Measurements from ENCODE around the gene FAM174C.

FAM174C gene

DNA sequence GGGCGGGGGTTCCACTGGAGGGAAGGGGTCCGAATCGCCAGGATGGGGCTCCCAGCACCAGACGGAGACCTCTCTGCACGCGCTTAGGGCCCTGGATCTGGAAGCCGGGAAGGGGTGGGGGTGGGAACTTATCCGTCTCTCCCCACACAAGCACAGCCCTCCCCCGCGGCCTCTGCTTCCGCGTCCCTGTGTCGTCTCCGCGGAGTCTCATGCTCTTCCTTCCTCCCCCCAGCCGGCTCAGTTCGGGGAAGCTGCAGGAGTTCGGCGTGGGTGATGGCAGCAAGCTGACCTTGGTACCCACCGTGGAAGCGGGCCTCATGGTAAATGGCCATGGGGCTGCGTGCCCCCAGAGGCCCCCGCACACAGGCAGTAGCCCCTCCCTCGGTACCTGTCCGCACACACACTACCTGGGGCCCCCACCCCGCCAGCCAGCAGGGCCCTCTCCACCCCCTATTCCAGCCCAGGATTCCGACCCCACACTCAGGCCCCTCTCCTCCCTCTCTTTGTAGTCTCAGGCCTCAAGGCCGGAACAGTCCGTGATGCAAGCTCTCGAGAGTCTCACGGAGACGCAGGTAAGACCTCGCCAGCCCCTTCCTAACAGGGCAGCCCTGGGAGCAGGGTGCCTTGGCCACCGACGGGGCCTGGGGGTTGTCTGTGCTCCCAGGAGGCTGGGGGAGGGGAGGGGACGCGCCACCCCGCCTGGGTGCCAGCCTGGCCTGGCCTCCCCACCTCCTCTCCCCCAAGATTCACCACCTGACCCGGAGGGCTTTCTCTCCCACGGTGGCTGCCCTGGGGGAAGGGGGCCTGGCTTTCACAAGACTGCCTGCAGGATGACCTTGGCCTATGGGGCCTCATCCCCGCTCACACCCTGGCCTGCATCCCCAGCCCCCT, 23.8 kb upstream of the FAM174C start:
- peak in 1 of 2 experiments; percentile 47 for DNase-seq

DNA sequence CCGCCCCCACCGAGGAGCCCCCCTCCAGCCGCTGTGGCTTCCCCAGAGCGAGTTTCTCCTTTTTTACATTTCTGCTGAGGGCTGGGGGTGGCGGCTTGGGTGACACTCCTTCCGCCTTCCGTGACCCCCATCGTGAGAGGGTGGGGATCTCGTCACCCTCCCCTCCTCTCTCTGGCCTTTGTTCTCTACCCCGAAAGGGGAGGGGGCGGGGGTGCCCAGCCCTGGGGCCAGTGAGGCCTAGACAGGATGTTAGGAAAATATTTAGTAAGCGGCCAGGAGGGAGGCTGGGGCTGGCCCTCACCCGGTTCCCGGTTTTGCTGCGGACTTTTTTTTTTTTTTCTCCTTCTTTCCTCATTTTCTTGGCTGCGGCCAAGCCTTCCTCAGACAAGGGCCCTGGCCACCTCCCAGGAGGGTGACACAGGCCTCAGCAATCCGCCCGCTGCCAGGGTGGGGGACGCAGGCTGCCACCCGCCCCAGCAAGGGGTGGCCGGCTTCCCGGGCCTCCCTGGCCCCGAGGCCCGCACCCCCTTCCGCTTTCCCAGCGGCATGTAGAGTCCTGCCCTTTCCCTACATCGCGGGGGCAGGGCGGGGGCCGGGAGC, 23.0 kb upstream of the FAM174C start:
- DNase-seq = peak in 1 of 2 experiments; percentile 67

DNA sequence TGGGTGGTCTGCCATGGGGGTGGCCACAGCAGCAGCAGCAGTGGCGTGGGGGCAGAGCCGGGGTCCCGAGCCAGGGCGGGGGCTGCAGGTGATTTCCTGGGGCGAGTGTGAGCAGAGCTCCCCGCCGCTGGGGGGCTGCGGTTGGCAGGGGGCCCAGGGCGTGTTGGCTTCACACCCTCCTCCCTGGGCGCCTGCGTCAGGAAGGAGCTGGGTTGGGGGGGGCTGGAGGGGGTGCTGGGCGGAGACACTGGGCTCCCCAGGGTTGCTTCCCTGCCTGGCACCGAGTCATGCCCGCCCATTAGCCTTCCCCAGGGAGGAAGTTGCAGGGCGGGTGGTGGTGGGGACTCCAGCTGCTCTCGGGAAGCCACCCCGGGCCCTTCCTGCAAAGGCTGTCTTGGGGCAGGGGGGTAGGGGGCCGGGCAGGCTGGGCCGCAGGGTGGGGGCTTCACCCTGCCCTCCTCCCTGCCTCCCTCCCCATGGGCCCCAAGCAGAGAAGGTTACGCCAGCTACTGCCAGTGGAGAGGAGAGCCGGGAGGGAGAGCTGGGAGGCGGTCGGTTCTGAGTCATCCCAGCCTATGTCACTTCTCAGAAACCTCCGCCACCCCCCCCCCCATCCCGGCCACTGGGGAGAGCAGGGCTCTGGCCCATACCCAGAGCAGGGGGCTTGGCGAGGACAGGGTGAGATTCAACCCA, 22.4 kb upstream of the FAM174C start:
- peak; percentile 76 to 88 for DNase-seq

DNA sequence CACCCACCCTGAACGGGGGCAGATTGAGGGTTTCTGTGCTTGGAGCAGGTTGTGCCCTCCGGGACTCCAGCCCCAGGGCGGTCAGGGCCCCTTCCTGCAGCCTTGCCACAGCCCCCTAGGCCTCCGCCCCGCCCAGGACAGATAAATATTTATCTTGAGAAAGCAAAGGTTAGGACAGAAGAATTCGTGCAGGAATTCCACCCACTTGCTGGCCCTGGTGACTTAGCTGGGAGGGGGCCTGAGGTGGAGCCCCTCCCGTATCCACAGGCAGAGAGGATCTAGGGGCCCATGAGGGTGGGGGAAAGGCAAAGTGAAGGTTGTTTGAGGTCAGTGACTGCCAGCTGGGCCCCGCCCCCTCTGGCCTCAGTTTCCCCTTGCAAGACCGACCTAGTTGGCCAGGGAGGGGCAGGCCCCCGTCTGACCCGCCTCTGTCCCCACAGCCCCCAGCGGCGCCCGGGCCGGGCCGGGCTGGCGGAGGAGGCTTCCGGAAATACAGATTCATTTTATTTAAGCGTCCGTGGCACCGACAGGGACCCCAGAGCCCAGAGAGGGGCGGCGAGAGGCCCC, 21.7 kb upstream of the FAM174C start:
- peak in 1 of 2 experiments; percentile 59 for DNase-seq

DNA sequence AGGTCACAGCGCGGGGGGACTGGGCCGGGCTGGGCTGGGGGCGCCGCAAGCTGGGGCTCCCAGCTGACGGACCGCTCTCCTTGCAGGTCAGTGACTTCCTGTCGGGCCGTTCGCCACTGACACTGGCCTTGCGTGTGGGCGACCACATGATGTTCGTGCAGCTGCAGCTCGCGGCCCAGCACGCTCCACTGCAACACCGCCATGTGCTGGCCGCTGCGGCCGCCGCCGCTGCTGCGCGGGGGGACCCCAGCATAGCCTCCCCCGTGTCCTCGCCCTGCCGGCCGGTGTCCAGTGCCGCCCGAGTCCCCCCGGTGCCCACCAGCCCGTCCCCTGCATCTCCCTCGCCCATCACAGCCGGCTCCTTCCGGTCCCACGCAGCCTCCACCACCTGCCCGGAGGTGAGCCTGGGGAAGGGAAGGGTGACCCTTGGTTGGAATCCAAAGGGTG, 21.2 kb upstream of the FAM174C start:
- no peak for DNase-seq

DNA sequence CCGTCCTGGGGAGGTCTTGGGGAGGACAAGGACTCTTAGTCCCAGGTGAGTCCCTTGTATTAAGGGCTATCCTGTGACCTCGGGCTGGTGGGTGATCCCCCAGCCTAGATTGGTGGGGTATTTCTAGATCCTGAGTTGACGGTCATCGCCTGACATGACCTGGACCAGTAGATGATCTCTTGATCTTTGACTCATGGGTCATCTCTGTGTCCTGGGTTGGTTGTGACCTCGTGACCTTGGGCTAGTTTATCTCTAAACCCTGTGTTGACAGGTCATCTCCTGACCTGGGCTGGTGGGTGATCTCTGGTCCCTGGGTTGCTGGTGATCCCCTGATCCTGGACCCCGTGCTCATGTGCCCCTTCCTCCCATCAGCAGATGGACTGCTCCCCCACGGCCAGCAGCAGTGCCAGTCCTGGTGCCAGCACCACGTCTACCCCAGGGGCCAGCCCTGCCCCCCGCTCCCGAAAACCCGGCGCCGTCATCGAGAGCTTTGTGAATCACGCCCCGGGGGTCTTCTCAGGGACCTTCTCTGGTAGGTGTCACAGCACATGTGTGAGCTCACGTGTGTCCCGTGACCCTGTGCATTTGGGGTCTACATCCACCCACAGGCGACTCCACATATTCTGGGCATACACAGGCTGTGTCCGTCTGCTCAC, 20.7 kb upstream of the FAM174C start:
- DNase-seq = no peak

DNA sequence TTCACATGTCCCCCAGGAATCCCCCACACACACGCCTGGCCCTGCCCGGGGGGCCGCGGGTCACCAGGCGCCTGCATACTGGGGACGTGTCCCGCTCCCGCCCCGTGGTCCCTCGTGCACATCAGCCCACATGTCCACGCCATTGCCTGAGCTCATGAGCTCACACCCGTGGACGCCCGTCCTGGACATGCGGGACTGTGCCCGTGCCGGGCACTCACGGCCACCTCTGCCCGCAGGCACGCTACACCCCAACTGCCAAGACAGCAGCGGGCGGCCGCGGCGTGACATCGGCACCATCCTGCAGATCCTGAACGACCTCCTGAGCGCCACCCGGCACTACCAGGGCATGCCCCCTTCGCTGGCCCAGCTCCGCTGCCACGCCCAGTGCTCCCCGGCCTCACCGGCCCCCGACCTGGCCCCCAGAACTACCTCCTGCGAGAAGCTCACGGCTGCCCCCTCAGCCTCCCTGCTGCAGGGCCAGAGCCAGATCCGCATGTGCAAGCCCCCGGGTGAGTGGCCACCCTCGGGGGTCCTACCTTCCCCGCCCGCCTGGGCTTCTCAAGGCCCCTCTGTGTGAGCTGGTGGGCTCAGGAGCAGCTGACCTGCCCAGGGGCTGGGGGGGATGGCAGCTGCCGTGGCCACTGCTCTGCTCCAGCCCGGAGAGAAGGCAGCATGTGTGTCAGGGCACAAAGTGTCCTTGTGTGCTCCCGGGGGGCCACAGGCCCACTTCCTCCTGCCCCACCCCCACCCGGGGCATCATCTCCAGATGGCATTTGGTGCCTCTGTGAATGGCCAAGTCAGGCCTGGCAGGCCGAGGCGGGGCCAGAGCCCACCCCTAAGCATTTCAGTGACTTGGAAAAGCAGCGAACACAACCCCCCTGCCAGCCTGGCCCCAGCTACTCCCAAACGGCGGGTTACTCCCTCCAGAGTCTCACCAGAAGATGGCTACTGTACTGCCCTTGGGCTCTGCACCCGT, 19.9 kb upstream of the FAM174C start:
- no peak for DNase-seq

DNA sequence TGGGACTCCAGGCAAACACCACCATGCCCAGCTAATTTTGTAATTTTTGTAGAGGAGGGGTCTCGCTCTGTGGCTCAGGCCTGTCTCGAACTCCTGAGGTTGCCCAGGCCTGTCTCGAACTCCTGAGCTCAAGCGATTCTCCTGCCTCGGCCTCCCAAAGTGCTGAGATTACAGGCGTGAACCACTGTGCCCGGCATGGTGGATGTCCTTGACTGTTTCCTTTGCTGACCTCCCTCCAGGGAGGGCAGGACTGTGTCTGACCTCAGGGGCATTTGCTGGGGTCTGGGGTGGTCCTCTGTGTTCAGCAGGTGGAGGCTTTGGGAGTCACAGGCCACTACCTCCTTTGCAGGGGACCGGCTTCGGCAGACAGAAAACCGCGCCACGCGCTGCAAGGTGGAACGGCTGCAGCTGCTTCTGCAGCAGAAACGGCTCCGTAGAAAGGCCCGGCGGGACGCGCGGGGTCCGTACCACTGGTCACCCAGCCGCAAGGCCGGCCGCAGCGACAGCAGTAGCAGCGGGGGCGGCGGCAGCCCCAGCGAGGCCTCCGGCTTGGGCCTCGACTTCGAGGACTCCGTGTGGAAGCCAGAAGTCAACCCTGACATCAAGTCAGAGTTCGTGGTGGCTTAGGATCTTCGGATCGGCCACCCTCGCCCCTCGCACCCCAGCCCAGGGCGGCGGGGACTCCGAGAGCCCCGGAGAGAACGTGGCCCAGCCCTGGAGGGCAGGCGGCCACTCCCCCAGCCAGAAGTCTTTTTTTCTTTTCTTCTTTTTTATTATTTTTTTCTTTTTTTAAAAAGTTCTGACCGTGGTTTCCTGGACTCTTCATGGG, 18.5 kb upstream of the FAM174C start:
- DNase-seq = no peak

DNA sequence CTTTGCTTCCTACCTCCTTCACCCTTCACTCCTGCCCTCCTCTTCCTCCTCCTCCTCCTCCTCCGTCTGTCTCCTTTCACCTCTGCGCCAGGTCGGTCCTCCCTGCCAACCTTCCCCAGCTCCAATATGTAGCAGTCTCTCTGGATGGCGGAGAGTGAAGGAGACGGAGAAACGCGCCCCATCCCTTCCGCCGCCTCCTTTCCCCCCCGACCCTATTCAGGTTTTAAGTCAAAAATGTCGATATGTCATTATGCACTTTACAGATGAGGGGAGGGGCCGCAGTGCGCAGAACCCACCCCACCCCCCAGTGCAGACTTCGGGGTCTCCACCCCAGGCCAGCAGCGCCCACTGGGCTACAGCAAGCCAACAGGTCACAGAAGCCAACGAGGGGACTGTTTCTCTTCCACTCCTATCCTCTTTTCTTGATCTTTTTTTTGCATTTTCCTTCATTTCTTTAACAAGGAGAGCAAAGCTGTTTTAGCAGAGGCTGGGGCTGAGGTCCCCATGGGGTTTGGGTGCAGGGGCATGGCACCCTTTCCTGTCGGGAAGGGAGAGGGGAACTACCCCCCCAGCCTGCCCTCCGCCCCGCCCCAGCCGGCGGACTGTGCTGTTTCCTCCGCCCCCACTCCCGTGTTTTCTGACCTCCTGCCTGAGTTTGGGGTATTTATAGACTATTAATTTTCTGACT, 17.7 kb upstream of the FAM174C start:
- no peak for DNase-seq

DNA sequence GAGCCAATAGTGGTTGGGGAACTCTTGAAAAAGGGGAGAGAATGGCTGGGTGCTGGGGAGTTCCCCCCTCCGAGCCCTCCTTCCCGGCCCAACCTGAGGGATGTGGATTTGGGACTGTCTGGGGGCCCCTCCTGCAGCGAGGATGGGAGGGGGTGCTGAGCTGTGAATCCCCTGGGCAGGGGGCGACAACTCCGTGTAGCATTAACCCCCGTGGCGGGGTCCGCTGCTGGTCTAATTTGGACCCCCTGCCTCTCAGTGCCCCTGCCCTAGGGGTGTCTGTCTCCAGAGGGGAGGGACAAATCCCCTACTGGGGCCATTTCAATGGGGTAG, 17.2 kb upstream of the FAM174C start:
- DNase-seq = no peak

DNA sequence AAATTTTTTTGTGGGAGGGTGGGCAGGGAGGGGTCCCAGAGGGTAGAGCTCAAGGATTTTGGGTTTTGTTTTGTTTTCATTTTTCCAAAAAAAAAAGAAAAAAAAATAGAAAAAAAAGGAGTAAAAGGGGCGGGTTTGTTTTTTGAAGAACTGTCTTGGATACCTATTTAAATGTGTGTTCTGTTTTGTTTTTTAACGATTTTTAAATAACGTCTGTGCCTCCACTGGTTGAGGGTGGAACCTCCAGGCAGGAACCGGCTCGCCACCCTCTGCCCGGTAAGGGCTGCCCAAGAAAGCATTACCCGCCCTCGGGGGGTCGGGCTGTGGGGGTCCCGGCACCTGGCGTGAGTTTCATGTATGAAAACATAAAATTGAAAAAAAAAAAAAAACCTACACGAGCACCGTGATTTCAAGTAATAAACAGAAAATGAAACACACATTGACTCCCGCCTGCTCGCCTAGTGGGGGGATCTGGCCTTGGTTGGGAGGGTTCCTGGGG, 16.6 kb upstream of the FAM174C start:
- DNase-seq = peak in 1 of 2 experiments; percentile 56

DNA sequence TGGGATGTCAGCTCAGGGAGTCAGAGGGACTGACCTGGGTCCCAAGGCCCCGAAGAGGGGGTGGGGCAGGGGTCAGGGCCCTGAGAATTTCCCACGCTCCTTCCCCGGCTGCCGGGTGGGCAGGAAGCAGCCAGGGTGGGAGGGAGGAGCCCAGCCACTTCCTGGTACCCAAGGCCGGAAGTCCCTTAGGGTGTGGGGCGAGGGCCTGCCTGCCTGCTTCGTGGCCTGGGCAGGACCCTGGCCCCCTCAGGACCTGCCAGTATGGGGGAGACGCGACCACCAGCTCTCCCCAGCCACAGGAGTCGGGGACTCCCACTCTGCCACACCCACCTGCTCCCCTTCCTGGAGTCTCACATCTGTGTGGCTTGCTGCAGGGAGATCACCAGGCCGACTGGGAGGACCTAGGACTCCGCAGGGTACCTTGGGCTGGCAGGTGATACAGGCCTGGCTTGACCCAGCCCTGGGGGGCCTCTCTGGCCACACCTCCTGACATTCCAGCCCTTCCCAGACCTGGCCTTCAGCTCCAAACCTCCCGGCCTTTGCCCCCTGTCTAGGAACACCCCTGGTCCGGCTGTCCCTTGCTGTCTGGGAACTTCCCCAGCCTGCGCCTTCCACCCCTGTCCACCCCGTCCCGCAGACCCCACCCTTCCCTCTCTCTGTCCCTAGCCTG, 16.0 kb upstream of the FAM174C start:
- peak; percentile 61 to 79 for DNase-seq

DNA sequence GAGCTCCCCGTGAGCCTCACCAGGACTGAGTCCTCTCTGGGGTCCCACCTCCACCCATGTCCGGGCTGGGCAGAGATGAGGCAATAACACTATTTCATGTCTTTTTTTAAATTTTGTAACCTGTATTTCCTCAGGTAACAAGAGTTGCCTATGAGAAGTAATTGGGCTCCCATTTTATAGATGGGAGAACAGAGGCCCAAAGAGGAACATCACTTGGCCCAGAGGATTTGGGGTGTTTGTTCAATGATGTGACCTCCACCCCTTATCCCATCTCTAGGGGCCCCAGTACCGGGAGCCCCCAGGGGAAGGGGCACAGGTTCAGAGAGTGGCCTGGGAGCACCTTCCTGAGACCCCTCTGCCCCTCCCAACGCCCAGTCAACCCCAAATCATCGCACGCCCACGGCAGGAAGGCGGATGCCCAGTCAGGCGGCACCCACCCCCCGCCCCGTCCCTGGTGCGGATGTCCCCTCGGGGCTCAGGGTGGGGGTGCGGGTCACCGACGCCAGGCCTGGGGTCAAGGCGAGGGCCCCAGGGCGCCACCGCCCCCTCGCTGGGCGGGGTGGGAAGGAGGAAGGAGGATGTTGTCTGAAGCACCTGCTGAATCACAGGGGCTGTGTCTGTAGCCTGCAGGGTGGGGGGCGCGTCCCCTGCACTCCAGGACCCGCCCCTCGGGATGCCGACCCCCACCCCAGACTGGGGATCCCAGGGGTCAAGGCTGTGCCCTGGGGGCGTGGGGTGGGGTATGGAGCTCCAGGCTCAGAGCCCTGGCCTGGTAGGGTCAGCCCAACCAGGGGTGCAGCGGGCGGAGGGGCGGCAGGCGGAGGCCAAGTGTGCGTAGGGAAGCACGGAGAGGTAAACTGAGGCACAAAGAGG, 15.2 kb upstream of the FAM174C start:
- peak in 1 of 2 experiments; percentile 56 for DNase-seq

DNA sequence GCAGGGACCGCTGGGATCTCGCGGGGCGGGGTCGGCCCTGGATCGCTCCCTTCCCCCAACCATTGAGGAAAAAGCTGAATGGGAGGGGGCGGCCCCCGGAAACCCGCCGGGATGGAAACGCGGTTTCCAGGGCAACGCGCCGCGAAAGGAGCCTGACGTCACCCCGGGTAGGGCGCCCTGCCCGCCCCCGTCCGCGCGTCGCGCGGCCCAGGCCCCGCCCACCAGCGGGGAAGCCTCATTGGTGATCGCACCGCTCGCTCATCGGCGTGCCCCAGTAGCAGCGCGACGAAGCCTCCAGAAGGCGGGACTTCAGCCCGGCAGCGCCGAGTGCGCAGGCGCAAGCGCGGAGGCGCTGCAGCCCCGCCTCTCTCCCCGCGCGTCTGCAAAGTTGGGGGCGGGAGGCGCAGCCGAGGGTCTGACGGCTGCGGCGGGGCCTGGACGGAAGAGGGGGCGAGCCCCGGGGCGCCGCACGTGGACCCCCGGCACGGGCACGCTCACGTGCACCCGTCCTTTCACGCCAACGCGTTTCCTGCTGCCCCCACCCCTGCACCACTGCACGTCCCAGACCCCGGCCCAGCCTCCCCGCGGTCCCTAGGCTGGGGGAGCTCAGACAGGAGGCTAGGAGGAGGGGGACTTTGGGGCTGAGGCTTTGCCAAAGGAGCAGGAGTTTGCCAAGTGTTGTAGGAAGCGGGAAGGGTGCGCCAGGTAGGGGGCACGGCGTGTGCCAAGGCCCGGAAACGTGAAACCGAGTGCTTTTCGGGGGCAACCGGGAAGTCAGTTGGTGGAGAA, 14.4 kb upstream of the FAM174C start:
- peak; percentile 78 to 89 for DNase-seq

DNA sequence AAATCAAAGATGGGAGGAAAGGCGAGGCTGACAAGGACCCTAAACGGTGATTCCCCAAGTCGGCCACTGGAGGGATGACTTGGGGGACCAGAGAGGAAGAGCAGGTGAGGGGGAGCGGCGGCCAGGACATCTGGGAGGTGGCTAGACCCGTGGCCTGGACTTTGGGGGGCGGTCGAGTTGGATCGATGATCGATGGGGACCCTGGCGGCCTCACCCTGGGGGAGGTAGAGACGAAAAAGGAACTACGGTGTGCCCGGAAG, 13.9 kb upstream of the FAM174C start:
- DNase-seq = no peak

DNA sequence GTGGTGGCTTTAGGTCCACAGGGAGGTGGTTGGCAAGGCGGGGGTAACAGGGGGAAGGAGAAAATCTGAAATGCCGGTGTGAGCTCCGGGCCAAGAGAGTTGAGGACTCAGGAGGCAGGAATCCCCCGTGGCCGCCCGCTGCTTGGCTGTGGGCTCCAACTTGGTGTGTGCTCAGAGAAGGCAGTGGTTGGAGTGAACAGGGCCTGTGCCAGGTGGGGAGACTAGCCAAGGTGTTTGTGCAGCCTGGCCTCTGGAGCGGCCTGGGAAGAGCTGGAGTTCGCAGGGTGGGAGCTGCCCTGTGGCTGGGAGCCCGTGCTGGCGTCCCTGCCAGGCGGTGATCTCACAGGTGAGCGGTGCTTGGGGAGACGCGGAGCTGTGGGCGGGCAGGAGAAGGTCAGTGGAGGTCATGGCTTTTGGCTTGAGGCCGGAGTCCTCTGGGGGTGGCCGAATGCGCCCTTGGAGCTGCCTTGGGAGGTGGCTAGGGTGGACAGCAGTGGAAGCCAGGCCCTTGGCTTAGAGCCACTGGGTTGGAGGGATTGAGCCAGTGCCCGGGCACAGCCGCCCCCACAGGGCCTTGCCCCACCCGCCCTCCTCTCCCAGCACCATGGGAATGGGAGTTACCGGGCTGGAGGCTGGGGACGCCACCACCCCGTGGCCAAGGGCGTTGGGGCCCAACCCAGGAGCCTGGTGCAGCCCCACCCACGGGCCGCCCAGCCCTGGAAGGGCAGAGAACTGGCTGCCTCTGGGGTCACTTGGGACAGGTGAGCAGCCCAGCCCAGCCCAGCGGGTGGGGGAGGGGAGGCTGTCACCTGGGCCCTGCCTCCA, 13.3 kb upstream of the FAM174C start:
- no peak for DNase-seq

DNA sequence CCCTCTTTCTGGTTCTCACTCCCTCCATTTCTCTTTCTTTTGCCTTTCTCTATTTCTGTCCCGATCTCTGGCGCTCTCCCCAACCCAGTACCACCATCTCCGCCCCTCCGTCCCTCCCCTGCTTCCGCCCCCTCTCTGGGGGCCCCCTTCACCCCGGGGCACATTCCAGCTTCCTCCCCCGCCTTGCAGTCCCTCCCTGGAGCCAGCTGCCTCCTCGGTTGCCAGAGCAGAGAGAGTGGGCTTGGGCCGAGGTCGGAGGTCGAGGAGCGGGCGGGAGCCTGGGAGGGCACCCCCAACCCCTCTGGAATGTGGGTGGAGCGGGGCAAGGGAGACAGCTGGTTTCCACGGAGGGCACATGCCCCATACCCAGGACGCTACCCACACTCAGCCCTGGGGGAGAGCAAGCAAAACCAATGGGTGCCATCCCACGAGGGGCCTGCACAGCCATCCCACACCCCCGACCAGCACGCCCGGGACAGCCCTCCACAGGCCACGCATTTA, 12.7 kb upstream of the FAM174C start:
- no peak for DNase-seq

All from SW 1271 (cell line).